NCI-H2227 (cell line): ENCODE measurements around the gene CEBPA.

ENCODE experiments used
- DNase-seq: peaks from one replicate; lab custom pipeline; 2025; ENCODE audit not compliant: unreplicated experiment; lab: John Stamatoyannopoulos, UW

Gene CEBPA

GRCh38 chr19:33252418-33252962 is 49.8 kb downstream of the CEBPA start:
- no peak for DNase-seq

- DNase-seq: no peak
These were observed 50.7 kb downstream of the CEBPA start for GRCh38 chr19:33251526-33252090.

GRCh38 chr19:33251076-33251475 is 51.3 kb downstream of the CEBPA start:
- no peak for DNase-seq

- no peak for DNase-seq
These were observed 51.8 kb downstream of the CEBPA start for GRCh38 chr19:33250500-33250899.
